ENCODE results near the gene TNFRSF8. TPM values are rescaled to one million over a fixed set of nuclear protein-coding genes. Genes with fewer than 3 reads are reported as not detected.

The TNFRSF8 gene
- total and polyA plus RNA-seq, 2 donors (not counting 1 experiment from before 2014, with no cell fraction given), result 0.05 TPM; not detected in 1

GRCh38 chr1:12019858-12020509 lies 43.1 kb upstream of the TNFRSF8 start:
- Histone ChIP-seq H3K4me2 (ENCODE audit: extremely low read depth, insufficient read depth, low read length) (peak overlapping the region; percentile 93), H3K36me3 (ENCODE audit: control insufficient read depth, insufficient read depth, low read length) (peaks cover 14% of the 10 kb centered on the region), H3K9ac (ENCODE audit: insufficient read depth, low read length) (peak overlapping the region; percentile 75), H3K9me3 (ENCODE audit: control insufficient read depth, insufficient read depth, low read depth, low read length) (no peaks in the 10 kb centered on the region), H2AFZ (ENCODE audit: low read length) (peak overlapping the region; percentile 76), H3K27ac (ENCODE audit: insufficient read depth, low read length) (peak overlapping the region; percentile 63), H3K4me3 (replicated peaks in 1 of 4; ENCODE audit: control extremely low read depth in 1 of 4, insufficient read depth in 1 of 4, low read depth in 3 of 4, low read length in 4 of 4) (peak overlapping the region; percentile 67 to 93 (median 82)), H3K4me1 (ENCODE audit: control insufficient read depth, extremely low read depth, insufficient read depth, low read length) (no peaks in the 10 kb centered on the region), H3K27me3 (ENCODE audit: control insufficient read depth, insufficient read depth, low read length) (no peaks in the 10 kb centered on the region), H4K20me1 (ENCODE audit: control insufficient read depth, extremely low read depth, insufficient read depth, low read length) (no peaks in the 10 kb centered on the region), H3K79me2 (ENCODE audit: control insufficient read depth, insufficient read depth, low read length) (peaks cover 8% of the 10 kb centered on the region)
- DNase-seq (ENCODE audit: low read depth in 2 of 2), result peak in 1 of 2 donors; percentile 11
- TF ChIP-seq CTCF (conservative IDR thresholded peaks at IDR 0.05 in 1 of 2, IDR thresholded peaks at IDR 0.05 in 1 of 2; ENCODE audit: low read depth in 1 of 2, low read length in 2 of 2) (no peak), EZH2 (IDR thresholded peaks at IDR 0.05; ENCODE audit: low read length, missing control alignments) (no peak)

- no peaks in the 10 kb centered on the region for H3K4me1 ChIP-seq (ENCODE audit: control insufficient read depth, extremely low read depth, insufficient read depth, low read length)
- no peak overlapping the region for H3K9ac ChIP-seq (ENCODE audit: insufficient read depth, low read length)
- peaks cover 8% of the 10 kb centered on the region for H3K79me2 ChIP-seq (ENCODE audit: control insufficient read depth, insufficient read depth, low read length)
- H3K27me3 ChIP-seq (ENCODE audit: control insufficient read depth, insufficient read depth, low read length), result no peaks in the 10 kb centered on the region
- no peak for TF ChIP-seq EZH2 (IDR thresholded peaks at IDR 0.05; ENCODE audit: low read length, missing control alignments)
- no peak for TF ChIP-seq CTCF (conservative IDR thresholded peaks at IDR 0.05 in 1 of 2, IDR thresholded peaks at IDR 0.05 in 1 of 2; ENCODE audit: low read depth in 1 of 2, low read length in 2 of 2)
- H3K27ac ChIP-seq (ENCODE audit: insufficient read depth, low read length), result no peak overlapping the region
- no peak overlapping the region for H2AFZ ChIP-seq (ENCODE audit: low read length)
- H3K4me2 ChIP-seq (ENCODE audit: extremely low read depth, insufficient read depth, low read length), result no peak overlapping the region
- peaks cover 17% of the 10 kb centered on the region for H3K36me3 ChIP-seq (ENCODE audit: control insufficient read depth, insufficient read depth, low read length)
- H3K4me3 ChIP-seq (replicated peaks in 1 of 4; ENCODE audit: control extremely low read depth in 1 of 4, insufficient read depth in 1 of 4, low read depth in 3 of 4, low read length in 4 of 4), result no peak overlapping the region
- DNase-seq (ENCODE audit: low read depth in 2 of 2), result no peak
- H3K9me3 ChIP-seq (ENCODE audit: control insufficient read depth, insufficient read depth, low read depth, low read length), result no peaks in the 10 kb centered on the region
- no peaks in the 10 kb centered on the region for H4K20me1 ChIP-seq (ENCODE audit: control insufficient read depth, extremely low read depth, insufficient read depth, low read length)
These were observed 41.5 kb upstream of the TNFRSF8 start for GRCh38 chr1:12021616-12022015.

GRCh38 chr1:12022036-12022435 lies 41.1 kb upstream of the TNFRSF8 start:
- Histone ChIP-seq H3K4me3 (replicated peaks in 1 of 4; ENCODE audit: control extremely low read depth in 1 of 4, insufficient read depth in 1 of 4, low read depth in 3 of 4, low read length in 4 of 4) (no peak overlapping the region), H3K27ac (ENCODE audit: insufficient read depth, low read length) (no peak overlapping the region), H3K36me3 (ENCODE audit: control insufficient read depth, insufficient read depth, low read length) (peaks cover 17% of the 10 kb centered on the region), H3K27me3 (ENCODE audit: control insufficient read depth, insufficient read depth, low read length) (no peaks in the 10 kb centered on the region), H4K20me1 (ENCODE audit: control insufficient read depth, extremely low read depth, insufficient read depth, low read length) (no peaks in the 10 kb centered on the region), H3K9ac (ENCODE audit: insufficient read depth, low read length) (no peak overlapping the region), H3K4me2 (ENCODE audit: extremely low read depth, insufficient read depth, low read length) (no peak overlapping the region), H3K4me1 (ENCODE audit: control insufficient read depth, extremely low read depth, insufficient read depth, low read length) (no peaks in the 10 kb centered on the region), H3K79me2 (ENCODE audit: control insufficient read depth, insufficient read depth, low read length) (peaks cover 8% of the 10 kb centered on the region), H3K9me3 (ENCODE audit: control insufficient read depth, insufficient read depth, low read depth, low read length) (no peaks in the 10 kb centered on the region), H2AFZ (ENCODE audit: low read length) (no peak overlapping the region)
- TF ChIP-seq EZH2 (IDR thresholded peaks at IDR 0.05; ENCODE audit: low read length, missing control alignments) (no peak), CTCF (conservative IDR thresholded peaks at IDR 0.05 in 1 of 2, IDR thresholded peaks at IDR 0.05 in 1 of 2; ENCODE audit: low read depth in 1 of 2, low read length in 2 of 2) (no peak)
- no peak for DNase-seq (ENCODE audit: low read depth in 2 of 2)
